ENCODE data around the gene DGAT2.

- no peak for TF ChIP-seq EZH2 (IDR thresholded peaks at IDR 0.05; ENCODE audit: low read depth)
- no peak for TF ChIP-seq CTCF (conservative IDR thresholded peaks at IDR 0.05)
Measured at GRCh38 chr11:75840522-75840921, 71.9 kb downstream of the DGAT2 start.
